Dedifferentiated amniotic fluid mesenchymal stem cell (primary cell): ENCODE measurements around the gene PTPRU.
"Not testable (repeated sequence)": the region's sequence is repeated elsewhere in the genome, so short reads cannot be mapped to it uniquely, and the experiment has no call there.

Experiments
- DNase-seq: peaks from one replicate; pipeline ENCODE4 v3.0.0-alpha.2; 2016; ENCODE audit errors: extremely low spot score

The PTPRU gene

DNA sequence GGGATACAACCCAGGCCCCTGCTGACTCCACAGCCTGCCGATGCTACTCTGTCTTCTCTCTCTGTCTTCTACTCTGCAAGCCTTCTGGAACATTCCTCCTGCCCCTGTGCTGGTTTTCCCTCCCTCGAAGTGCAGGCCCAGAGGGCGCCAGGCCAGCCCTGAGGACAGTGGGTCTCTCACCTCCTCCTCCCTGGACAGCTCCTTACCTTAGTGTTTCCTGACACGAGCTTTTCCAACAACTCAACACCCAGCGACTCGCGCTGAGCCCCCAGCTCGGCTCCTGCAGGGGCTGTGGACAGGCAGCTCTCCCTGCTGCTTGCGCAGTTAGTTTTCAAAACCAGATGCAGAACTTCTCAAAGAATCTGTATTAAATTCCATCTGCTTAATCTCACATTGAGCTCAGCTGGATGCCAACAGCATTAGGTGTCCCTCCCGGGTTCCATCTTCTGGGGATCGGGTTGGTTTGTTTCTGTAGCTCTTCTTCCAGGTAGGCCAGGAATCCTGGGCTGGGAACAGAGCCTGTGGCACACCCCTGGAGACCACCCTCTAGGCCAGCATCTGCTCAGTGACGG is 54.2 kb downstream of the PTPRU start:
- no peak for DNase-seq

- DNase-seq = no peak
Measured at GRCh38 chr1:29291756-29292155, 55.4 kb downstream of the PTPRU start.

DNA sequence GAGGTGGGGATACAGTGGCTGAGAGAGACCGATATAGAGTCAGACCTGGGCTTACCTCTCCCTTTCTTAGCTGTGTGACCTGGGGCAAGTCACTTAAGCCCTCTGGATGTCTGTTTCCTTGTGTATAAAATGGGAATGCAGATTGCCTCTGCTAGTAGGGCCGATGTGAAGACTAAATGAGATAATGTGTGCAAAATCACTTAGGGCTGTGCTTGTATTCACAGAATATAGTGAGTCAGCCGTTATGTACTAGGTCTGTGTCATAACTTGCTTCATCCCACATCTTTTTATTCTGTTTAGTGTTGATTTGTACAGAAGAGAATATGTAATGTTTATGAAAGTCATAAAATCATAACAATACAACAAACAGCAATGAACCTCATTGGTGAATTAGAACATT is 56.0 kb downstream of the PTPRU start:
- DNase-seq = no peak

DNA sequence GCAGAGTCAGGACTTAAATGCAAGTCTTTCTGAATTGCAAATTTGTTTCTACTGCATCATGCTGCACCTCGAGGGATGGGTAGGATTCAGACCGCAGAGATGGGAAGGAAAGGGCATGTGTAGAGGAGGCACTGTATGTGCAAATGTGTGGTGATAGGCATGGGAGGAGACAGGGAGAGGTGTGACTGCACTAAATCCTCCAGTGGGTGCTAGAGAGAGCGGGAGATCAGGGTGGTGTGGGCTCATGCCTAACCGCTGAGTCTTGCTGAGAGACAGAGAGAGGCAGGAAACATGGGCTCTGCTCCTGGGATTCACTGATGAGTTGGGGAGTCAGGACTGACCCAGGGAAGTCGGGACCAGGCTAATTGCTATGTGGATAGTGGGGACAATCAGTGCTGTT is 61.1 kb downstream of the PTPRU start:
- DNase-seq = no peak

DNA sequence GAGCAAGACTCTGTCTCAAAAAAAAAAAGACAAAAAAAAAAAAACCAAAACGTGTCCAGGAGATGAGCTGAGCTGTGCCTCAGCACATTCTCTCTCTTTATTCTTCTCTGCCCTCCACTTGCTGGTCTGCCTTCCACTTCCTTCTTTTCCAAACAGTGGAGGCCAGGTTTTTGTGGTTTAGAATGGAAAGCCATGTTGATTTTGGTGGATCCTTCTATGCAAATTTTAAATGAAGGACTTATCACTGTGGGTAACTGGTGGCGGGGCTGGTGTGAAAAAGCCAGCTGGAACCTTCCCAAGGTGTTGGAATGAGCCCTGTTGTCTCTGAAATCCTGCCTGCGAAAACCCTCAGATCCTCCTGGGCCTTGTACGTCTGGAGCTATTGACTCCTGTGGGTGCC is 61.9 kb downstream of the PTPRU start:
- no peak for DNase-seq

GRCh38 chr1:29299446-29299845 is 63.1 kb downstream of the PTPRU start:
- DNase-seq = no peak

- not testable (repeated sequence) for DNase-seq
Measured at GRCh38 chr1:29301732-29302131, 65.4 kb downstream of the PTPRU start.

DNA sequence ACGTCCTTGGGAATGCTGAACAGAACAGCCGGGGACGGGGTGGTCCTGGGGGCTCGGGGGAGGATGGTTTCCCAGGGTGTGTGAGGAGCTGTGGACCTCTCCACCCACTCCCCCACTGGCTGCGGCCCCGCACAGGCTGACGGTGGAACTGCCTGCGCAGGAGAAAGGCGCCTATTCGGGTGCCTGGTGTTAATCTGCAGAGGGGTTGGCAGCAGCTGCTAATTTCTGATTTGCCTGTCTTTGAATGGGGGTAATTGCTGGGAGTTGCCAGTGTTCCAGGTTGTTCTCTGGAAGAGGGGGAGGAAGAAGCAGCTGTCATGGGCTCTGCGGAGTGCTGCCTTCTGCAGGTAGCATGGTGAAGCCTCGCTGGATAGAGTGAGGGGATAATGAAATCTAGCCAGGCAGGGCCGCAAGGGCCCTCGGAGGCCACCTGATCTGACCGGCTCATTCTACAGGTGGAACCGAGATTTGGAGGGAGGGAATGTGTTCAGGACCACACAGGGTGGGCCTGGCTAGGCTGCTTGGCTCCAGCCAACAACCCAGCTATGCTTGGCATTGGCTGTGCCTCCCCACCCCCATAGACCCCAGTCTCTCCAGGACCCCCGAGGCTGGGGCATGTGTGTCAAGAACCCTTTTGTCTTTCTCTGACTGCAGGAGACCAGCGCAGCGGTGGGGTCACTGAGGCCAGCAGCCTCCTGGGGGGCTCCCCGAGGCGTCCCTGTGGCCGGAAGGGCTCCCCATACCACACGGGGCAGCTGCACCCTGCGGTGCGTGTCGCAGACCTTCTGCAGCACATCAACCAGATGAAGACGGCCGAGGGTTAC is 67.1 kb downstream of the PTPRU start:
- no peak for DNase-seq

DNA sequence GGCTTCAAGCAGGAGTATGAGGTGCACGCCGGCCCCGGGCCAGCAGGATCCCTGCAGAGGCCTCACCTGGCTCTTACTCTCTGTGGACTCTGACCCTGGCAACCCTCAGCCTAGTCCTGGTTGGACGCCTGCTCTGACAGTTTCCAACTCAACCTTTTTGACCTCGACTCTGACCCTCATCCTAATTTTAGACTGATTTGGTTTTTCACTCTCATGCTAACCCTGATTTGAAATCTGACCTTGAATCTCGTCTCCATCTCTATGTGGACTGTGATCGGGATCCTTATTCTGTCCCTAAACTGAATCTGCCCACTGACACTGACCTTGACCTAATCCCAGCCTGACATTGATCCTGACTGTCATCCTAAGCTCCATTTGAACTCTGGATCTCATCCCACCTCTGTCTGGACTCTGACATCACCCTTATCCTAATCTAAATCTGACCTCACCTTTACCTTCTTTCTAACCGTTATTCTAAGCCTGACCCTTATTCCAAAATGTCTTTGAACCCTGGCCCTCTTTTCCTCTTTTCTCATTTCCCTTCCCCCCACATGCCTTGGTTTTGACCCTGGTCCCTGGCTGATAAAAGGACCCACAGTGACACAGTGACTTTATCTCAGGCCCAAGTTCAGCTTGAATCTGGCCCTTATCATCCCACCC is 67.8 kb downstream of the PTPRU start:
- DNase-seq = no peak

DNA sequence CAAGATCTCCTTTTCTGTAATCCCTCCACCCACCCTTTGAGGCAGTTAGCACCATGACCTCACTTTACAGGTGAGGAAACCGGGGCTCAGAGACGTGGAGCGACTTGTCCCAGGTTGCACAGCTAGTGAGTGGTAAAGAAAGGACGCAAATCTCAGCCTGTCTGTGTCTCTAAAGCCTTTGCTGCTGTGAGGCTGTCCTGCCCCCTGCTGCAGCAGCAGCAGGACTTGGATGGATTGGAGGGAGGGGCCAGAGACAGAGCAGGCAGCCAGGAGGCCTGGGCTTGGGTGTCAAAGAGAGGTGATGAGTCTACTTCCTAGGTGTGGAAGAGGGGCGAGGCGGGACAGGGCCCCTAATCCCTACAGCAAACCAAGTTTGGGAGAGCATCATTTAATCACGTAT is 69.6 kb downstream of the PTPRU start:
- DNase-seq = no peak

- no peak for DNase-seq
Measured at GRCh38 chr1:29306471-29307140, 70.3 kb downstream of the PTPRU start.

GRCh38 chr1:29309075-29309474 is 72.8 kb downstream of the PTPRU start:
- no peak for DNase-seq

GRCh38 chr1:29309621-29310020 is 73.3 kb downstream of the PTPRU start:
- no peak for DNase-seq

DNA sequence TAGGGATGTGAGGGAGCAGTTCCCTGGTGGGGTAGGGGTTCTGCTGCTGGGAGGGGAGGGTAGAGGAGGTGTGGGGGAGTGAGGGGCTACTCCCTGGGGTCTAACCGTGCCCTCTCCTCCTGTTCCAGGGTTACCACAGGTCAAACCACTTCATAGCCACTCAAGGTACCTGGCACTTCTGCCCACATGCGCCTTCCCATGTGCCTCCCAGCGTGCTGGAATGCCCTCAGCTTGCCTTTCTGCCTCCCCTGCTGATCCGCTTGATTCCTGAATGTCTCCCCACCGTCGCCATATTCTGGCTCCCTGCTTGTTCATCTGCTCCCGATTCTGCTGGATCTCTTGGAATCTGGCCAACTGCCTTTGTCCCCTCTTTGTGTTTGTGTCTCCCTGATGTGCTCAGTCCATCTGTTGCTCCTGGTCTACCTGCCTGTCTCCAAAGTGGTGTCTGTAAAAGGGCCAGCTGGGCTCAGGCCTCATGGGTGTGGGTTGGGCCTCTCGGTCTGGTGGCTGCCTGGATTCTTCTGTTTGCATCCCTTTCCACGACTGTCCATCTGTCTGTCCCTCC is 74.4 kb downstream of the PTPRU start:
- no peak for DNase-seq

- DNase-seq = no peak
Measured at GRCh38 chr1:29311352-29312030, 75.2 kb downstream of the PTPRU start.

DNA sequence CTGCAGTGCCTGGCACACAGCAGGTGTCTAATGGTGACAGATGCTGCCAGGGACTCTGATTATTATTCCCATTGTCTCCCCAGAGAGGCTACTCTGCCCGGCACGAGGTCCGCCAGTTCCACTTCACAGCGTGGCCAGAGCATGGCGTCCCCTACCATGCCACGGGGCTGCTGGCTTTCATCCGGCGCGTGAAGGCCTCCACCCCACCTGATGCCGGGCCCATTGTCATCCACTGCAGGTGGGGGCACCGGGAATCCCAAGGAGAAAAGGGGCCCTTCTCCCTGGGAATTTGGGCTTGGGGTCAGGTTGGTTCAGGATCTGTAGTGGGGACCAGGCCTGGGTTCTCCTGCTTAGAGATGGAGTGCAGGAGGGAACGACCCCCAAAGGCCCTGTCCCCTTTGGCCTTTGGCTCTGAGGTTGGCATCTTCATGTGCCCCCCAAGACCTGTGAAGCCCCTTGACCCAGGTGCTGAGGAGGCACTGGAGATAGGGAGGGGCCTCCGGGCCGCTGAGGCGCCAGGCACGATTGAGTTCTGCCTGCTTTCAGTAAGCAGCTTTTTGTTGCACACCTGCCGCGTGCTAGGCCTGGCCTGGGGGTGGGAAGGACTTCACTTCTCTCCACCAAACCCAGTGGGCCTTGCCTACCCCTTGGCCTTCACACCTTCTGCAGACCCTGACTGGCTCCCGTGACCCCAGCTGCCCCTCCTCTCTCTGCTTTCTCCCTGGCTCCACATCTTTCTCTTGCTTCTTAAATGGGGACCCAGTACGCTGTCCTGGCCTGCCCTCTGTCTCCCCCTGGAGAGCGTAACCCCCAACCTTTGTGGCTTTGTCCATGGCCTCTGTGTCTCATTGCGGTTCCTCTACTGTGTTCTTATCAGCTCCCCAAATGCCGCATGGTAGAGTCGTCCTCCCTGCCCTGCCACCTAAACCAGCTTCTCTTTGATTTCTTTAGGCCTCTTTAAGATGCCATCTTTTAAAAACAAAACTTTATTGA is 76.4 kb downstream of the PTPRU start:
- no peak for DNase-seq

GRCh38 chr1:29314685-29315084 is 78.4 kb downstream of the PTPRU start:
- not testable (repeated sequence) for DNase-seq

GRCh38 chr1:29315262-29315661 is 78.9 kb downstream of the PTPRU start:
- no peak for DNase-seq

GRCh38 chr1:29315876-29316275 is 79.6 kb downstream of the PTPRU start:
- no peak for DNase-seq
